ENCODE data around the gene IFTAP. TPM values are rescaled to one million over a fixed set of nuclear protein-coding genes. Genes with fewer than 3 reads are reported as not detected.

IFTAP gene
- total and polyA plus RNA-seq, 2 donors (not counting 3 experiments of a cell fraction or from before 2014, with no cell fraction given), result 15.8 to 19.6 TPM

Other genes starting within 250 kb of the IFTAP start
- gene TRAF6, start 84.2 kb upstream of the IFTAP start, total RNA-seq, result 13.1 and 14.2 TPM in 2 replicates
- gene TRAF6, start 84.2 kb upstream of the IFTAP start, polyA plus RNA-seq, result 6.0 and 6.6 TPM in 2 replicates
- 1.2 and 2.0 TPM in 2 replicates for gene RAG1, start 26.5 kb upstream of the IFTAP start, total RNA-seq
- gene RAG1, start 26.5 kb upstream of the IFTAP start, polyA plus RNA-seq, result 0.08 and 0.15 TPM in 2 replicates
- not detected in 2 replicates for gene RAG2, start 3.7 kb downstream of the IFTAP start, total RNA-seq
- gene RAG2, start 3.7 kb downstream of the IFTAP start, polyA plus RNA-seq, result not detected in 2 replicates

All from endothelial cell of umbilical vein (primary cell).